Measurements from ENCODE around the gene CST8.

Gene CST8

GRCh38 chr20:23530937-23531567 lies 40.1 kb downstream of the CST8 start:
- Mint-ChIP-seq H3K27ac (no peak overlapping the region), H3K27me3 (no peaks in the 10 kb centered on the region), H3K36me3 (peaks cover 3% of the 10 kb centered on the region), H3K4me1 (no peaks in the 10 kb centered on the region), H3K4me3 (no peak overlapping the region), H3K9me3 (peaks cover 12% of the 10 kb centered on the region)

- Mint-ChIP-seq H3K36me3 (peaks cover 3% of the 10 kb centered on the region), H3K27me3 (no peaks in the 10 kb centered on the region), H3K4me3 (no peak overlapping the region), H3K9me3 (peaks cover 12% of the 10 kb centered on the region), H3K27ac (no peak overlapping the region), H3K4me1 (no peaks in the 10 kb centered on the region)
Observed at GRCh38 chr20:23532533-23532932, 41.6 kb downstream of the CST8 start.

- peaks cover 8% of the 10 kb centered on the region for H3K9me3 Mint-ChIP-seq
- no peaks in the 10 kb centered on the region for H3K4me1 Mint-ChIP-seq
- no peak overlapping the region for H3K4me3 Mint-ChIP-seq
- H3K27ac Mint-ChIP-seq = no peak overlapping the region
- H3K36me3 Mint-ChIP-seq = peaks cover 2% of the 10 kb centered on the region
- no peaks in the 10 kb centered on the region for H3K27me3 Mint-ChIP-seq
Observed at GRCh38 chr20:23533161-23533560, 42.2 kb downstream of the CST8 start.

GRCh38 chr20:23534801-23535593 lies 44.1 kb downstream of the CST8 start:
- Mint-ChIP-seq H3K4me1 (no peaks in the 10 kb centered on the region), H3K27me3 (peaks cover 7% of the 10 kb centered on the region), H3K36me3 (no peaks in the 10 kb centered on the region), H3K4me3 (no peak overlapping the region), H3K27ac (no peak overlapping the region), H3K9me3 (no peaks in the 10 kb centered on the region)

- Mint-ChIP-seq H3K27ac (no peak overlapping the region), H3K4me1 (no peaks in the 10 kb centered on the region), H3K36me3 (no peaks in the 10 kb centered on the region), H3K9me3 (no peaks in the 10 kb centered on the region), H3K4me3 (no peak overlapping the region), H3K27me3 (peaks cover 9% of the 10 kb centered on the region)
Observed at GRCh38 chr20:23536328-23536974, 45.5 kb downstream of the CST8 start.

GRCh38 chr20:23537030-23537429 lies 46.1 kb downstream of the CST8 start:
- Mint-ChIP-seq H3K27me3 (peaks cover 9% of the 10 kb centered on the region), H3K9me3 (no peaks in the 10 kb centered on the region), H3K36me3 (no peaks in the 10 kb centered on the region), H3K27ac (no peak overlapping the region), H3K4me1 (no peaks in the 10 kb centered on the region), H3K4me3 (no peak overlapping the region)

GRCh38 chr20:23540624-23541023 lies 49.7 kb downstream of the CST8 start:
- no peaks in the 10 kb centered on the region for H3K36me3 Mint-ChIP-seq
- peaks cover 9% of the 10 kb centered on the region for H3K27me3 Mint-ChIP-seq
- no peaks in the 10 kb centered on the region for H3K9me3 Mint-ChIP-seq
- no peak overlapping the region for H3K27ac Mint-ChIP-seq
- no peak overlapping the region for H3K4me3 Mint-ChIP-seq
- no peaks in the 10 kb centered on the region for H3K4me1 Mint-ChIP-seq

- Mint-ChIP-seq H3K36me3 (no peaks in the 10 kb centered on the region), H3K27ac (no peak overlapping the region), H3K4me1 (no peaks in the 10 kb centered on the region), H3K27me3 (peaks cover 9% of the 10 kb centered on the region), H3K4me3 (no peak overlapping the region), H3K9me3 (no peaks in the 10 kb centered on the region)
Observed at GRCh38 chr20:23541330-23541729, 50.4 kb downstream of the CST8 start.

GRCh38 chr20:23541776-23542175 lies 50.9 kb downstream of the CST8 start:
- Mint-ChIP-seq H3K9me3 (no peaks in the 10 kb centered on the region), H3K27ac (no peak overlapping the region), H3K4me3 (no peak overlapping the region), H3K4me1 (no peaks in the 10 kb centered on the region), H3K27me3 (peaks cover 9% of the 10 kb centered on the region), H3K36me3 (no peaks in the 10 kb centered on the region)

- Mint-ChIP-seq H3K9me3 (no peaks in the 10 kb centered on the region), H3K27ac (no peak overlapping the region), H3K36me3 (no peaks in the 10 kb centered on the region), H3K27me3 (peaks cover 9% of the 10 kb centered on the region), H3K4me3 (no peak overlapping the region), H3K4me1 (no peaks in the 10 kb centered on the region)
Observed at GRCh38 chr20:23542801-23543200, 51.9 kb downstream of the CST8 start.

- peaks cover 8% of the 10 kb centered on the region for H3K27me3 Mint-ChIP-seq
- no peak overlapping the region for H3K4me3 Mint-ChIP-seq
- H3K27ac Mint-ChIP-seq = no peak overlapping the region
- no peaks in the 10 kb centered on the region for H3K9me3 Mint-ChIP-seq
- H3K4me1 Mint-ChIP-seq = no peaks in the 10 kb centered on the region
- H3K36me3 Mint-ChIP-seq = no peaks in the 10 kb centered on the region
Observed at GRCh38 chr20:23544133-23544532, 53.2 kb downstream of the CST8 start.
